ENCODE data around the gene OLIG1. TPM values are rescaled to one million over a fixed set of nuclear protein-coding genes. Genes with fewer than 3 reads are reported as not detected.

Gene OLIG1
- total RNA-seq, 1 donor, result 2.6 TPM

DNA sequence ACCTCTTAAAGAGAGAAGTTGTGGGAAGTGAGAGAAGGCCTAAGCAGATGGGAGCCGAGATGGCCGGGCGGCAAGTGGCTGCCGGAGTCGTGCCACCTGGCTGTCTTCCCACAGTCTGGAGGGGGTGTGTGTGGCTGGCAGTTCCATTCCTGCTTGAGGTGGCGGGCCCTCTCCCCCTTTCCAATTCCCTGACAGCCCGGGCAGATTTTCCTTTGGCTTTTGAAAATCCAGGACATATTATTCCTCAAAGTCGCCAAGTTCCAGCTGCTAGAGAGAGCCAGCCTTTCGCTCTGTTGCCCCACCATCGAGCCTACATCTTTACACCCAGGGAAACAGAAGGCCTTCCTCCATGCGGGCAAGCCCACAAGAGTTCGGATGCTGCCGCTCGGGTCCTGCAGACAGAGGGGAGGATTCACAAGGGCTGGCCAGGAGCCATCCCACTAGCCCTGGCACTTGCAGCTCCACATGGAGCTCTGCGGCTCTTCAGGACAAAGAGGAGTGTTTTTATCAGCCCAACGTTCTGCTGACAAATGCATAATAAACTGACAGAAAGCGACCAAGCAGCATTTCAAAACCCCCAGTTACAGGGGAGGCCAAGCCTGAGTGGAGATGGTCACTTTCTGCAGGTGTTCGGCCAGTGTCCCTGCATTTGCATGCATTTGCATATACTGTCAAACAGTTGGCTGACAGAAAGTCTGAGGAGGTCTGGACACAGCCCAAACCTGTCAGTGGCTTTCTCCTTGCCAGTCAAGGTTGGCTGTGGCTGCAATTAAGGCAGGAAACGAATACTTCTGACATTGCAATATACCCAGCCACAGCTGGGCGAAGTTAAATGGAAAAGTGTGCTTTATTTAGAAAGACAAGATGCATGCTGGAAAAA lies 45.9 kb downstream of the OLIG1 start:
- H3K27me3 ChIP-seq (ENCODE audit: insufficient read depth, low read length), result peaks cover 8% of the 10 kb centered on the region
- H3K4me1 ChIP-seq (ENCODE audit: insufficient read depth, low read length), result peaks cover 8% of the 10 kb centered on the region
- H3K4me3 ChIP-seq (ENCODE audit: low read length), result no peak overlapping the region
- H3K9me3 ChIP-seq (ENCODE audit: low read depth, low read length), result no peaks in the 10 kb centered on the region

DNA sequence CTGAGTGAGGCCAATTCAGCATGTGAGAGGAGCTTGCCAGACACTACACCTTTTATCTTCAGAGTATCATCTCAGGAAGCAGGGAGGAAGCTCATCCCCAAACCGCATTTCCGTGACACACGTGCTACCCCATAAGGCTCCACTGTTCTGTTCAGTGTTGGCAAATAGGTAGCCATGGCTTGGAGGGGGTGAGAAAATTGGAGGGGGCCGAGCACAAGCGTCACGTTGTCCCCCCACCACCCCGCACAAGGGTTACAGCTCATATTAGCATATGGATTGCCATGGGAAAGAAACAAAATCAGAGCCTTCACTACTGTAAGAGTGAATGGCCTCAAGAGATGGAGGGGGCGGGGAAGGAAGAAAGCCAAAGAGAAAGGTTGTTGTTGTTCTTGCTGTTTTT lies 46.7 kb downstream of the OLIG1 start:
- peaks cover 8% of the 10 kb centered on the region for H3K4me1 ChIP-seq (ENCODE audit: insufficient read depth, low read length)
- H3K27me3 ChIP-seq (ENCODE audit: insufficient read depth, low read length), result no peaks in the 10 kb centered on the region
- H3K4me3 ChIP-seq (ENCODE audit: low read length), result no peak overlapping the region
- no peaks in the 10 kb centered on the region for H3K9me3 ChIP-seq (ENCODE audit: low read depth, low read length)

DNA sequence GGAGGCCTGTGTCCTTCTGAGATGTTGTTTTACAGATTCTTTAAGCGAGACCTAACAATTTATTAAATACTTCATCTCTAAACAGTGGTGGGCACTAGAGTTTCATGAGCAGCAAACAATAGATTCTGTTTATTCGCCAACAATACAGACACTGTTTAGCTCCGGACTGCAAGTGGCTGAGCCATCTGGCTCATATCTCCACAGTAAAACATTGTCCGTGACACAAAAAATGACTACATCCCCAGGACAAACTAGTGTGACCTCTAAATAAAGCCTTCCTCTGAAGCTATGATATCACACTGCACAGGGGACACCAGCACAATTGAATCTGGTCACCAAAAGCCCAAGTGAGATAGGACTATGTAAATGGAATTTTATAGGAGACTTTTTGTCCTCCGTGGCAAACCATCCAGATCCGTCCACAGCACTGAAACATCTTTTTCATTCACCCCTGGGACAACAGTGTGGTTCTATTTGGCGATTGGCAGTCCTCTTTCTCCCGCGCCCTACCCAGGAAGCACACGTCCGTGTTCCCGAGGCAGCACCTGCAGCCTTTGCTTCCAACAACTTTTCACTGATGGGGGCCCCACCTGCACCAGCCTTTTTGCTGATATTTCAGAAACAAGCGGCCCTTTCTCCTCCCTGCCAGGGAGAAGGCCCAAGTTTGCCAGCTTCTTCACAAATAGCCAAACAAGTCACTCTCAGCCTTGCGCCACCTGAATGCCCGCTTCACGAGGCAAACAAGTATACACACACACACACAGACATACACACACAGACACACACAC lies 47.4 kb downstream of the OLIG1 start:
- no peaks in the 10 kb centered on the region for H3K9me3 ChIP-seq (ENCODE audit: low read depth, low read length)
- H3K27me3 ChIP-seq (ENCODE audit: insufficient read depth, low read length), result no peaks in the 10 kb centered on the region
- H3K4me3 ChIP-seq (ENCODE audit: low read length), result no peak overlapping the region
- peaks cover 8% of the 10 kb centered on the region for H3K4me1 ChIP-seq (ENCODE audit: insufficient read depth, low read length)

Other genes starting within 250 kb of the OLIG1 start
- gene OLIG2, start 44.2 kb upstream of the OLIG1 start, total RNA-seq, result 0.21 TPM
- gene IFNAR2, start 159.8 kb downstream of the OLIG1 start, total RNA-seq, result 23.8 TPM
- gene IL10RB, start 196.2 kb downstream of the OLIG1 start, total RNA-seq, result 18.7 TPM

Data from mononuclear cell (primary cell).